Embryonic facial prominence (tissue), 1 donor: ENCODE measurements around the gene COPS9.

Experiments
- DNase-seq: peaks from one replicate; pipeline ENCODE4 v3.0.0-alpha.2; 2016; ENCODE audit errors: extremely low spot score

The COPS9 gene

DNA sequence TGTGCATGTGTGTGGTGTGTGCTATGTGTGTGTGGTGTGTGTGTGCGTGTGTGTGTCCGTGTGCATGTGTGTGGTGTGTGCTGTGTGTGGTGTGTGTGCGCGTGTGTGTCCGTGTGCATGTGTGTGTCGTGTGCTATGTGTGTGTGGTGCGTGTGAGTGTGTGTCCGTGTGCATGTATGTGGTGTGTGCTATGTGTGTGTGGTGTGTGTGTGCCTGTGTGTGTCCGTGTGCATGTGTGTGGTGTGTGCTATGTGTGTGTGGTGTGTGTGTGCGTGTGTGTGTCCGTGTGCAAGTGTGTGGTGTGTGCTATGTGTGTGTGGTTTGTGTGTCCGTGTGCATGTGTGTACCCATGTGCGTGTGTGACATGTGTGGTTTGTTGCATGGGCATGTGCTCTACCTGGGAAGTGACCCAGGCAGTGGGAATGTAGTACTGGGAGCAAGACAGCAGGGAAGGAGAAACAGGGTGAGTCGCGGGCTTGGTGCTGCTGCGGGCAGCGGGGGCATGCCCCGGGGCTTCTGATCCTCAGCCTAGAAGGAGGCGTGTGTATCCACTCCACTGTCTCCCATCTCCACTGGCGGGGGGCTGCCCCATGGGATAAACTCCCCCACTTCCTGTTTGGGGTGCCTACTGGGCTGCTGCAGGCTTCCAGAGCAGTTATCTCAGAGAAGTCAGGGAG is 11.9 kb upstream of the COPS9 start:
- no peak for DNase-seq

GRCh38 chr2:240147382-240147781 is 11.3 kb upstream of the COPS9 start:
- DNase-seq = no peak

DNA sequence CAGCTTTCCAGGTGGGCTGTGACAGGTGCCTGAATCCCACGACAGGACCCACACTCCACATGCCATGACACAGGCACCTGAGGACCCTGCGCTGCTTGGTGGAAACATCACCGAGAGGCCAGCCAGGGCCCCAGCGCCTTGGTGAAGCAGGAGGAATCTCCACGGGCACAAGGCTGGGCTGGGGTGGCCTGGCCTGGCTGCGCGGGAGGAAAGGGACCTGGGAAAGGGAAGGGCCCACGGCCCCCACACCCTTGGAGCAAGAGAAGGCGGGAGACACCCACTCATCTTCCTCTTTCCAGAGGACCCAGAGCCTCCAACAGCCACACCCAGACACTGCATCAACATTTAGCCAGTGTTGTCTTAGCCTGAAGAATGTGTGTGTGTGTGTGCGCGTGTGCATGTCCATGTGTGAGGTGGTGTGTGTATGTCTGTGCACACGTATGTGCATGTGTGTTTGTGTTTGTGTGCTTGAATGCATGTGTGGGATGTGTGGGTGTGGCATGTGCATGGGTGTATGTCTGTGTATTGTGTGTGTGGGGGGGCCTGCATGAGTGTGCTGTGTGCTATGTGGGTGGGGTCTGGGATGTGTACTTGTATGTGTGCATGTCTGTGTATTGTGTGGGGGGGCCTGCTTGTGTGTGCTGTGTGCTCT is 10.6 kb upstream of the COPS9 start:
- DNase-seq = no peak

GRCh38 chr2:240146141-240146561 is 10.0 kb upstream of the COPS9 start:
- DNase-seq = no peak

DNA sequence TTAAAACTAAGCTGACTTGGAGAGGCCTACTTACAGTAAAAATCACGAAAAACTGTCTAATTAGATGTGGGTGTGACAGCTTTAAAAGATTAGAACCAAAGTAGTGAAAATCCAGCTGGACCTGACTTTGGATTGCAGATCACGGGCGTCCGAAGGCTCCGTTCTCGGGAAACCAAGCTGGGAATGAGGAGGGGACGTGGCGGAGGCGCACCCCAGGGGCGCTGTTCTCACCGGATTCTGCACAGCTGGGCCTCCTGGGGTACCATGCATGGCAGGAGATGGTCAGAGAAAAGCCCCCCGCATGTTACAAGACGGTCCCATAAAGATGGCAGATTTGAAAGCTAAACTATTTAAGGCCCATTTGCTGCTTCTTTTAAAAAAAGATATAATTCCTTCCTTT is 9.4 kb upstream of the COPS9 start:
- DNase-seq = no peak

- no peak for DNase-seq
Observed at GRCh38 chr2:240144649-240145261, 8.7 kb upstream of the COPS9 start.

- DNase-seq = peak; percentile 40
Observed at GRCh38 chr2:240143801-240144648, 7.9 kb upstream of the COPS9 start.

DNA sequence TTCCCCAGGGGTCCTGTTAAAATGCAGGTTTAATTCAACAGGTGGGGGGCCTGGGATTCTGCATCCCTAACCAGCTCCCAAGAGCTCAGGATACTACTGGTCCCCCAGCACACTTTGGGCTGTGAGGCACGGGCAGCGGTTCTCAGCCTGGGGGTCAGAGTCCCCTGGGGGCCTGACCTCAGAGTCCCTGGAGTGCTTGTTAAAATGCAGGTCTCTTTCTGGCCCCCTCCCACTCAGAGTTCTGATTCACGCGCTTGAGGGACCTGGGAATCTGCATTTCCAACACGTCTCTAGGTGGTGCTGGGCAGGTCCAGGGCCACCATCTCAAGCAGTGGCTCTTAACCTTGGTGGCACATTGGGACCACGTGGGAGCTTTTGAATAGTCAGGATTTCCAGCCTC is 7.2 kb upstream of the COPS9 start:
- DNase-seq = no peak

GRCh38 chr2:240142859-240143258 is 6.8 kb upstream of the COPS9 start:
- no peak for DNase-seq

DNA sequence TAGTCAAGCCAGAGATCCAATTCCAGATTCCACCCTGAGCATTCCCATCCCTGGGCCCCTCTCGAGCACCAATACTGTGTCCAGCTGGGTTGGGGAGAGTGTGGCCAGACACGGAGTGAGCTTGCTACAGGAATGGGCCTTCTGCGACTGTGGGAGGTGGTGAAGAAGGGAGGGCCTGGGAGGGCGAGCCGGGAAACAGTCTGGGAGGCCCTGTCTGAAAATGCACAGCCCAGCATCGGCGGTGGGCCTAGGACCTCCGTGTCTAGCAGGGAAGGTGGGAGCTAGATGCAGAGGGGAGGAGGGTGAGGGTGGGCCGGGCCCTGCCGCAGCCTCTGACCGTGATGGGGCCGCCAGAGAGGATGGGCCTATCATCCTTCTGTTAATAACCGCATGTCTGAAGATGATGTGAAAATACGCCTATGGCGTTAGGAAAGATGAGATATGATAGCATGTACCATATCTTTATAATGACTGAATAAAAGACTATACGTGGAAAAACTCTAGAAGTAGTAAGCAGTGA is 6.2 kb upstream of the COPS9 start:
- no peak for DNase-seq

- no peak for DNase-seq
Observed at GRCh38 chr2:240141736-240142135, 5.6 kb upstream of the COPS9 start.

DNA sequence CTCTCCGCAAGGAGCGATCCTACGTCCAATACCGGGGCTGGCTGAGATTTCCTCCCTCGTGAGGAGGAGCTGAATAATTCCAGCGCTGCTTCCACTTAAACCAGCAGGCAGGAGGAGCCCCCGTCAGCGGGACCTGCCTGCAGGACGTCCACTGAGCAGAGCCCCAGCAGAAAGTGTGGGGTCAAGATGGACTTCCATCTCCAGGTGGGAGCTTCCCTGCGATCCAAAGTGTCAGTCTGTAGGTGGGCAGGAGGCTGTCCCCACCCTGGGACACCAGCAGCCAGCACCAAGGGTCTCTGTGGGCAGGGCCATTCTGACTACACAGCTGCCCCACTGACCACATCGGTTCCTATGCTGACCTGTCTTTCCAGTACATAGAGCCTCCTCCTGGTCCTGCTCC is 4.8 kb upstream of the COPS9 start:
- DNase-seq = no peak

GRCh38 chr2:240140511-240140910 is 4.4 kb upstream of the COPS9 start, which contains the start of gene OTOS:
OTOS (minus strand) TSS chr2:240140658; CDS start chr2:240140326, 332 bp downstream.
- DNase-seq = no peak

- DNase-seq = peak; percentile 20
Observed at GRCh38 chr2:240139666-240140393, 3.7 kb upstream of the COPS9 start.

- DNase-seq = no peak
Observed at GRCh38 chr2:240139011-240139441, 2.9 kb upstream of the COPS9 start.

DNA sequence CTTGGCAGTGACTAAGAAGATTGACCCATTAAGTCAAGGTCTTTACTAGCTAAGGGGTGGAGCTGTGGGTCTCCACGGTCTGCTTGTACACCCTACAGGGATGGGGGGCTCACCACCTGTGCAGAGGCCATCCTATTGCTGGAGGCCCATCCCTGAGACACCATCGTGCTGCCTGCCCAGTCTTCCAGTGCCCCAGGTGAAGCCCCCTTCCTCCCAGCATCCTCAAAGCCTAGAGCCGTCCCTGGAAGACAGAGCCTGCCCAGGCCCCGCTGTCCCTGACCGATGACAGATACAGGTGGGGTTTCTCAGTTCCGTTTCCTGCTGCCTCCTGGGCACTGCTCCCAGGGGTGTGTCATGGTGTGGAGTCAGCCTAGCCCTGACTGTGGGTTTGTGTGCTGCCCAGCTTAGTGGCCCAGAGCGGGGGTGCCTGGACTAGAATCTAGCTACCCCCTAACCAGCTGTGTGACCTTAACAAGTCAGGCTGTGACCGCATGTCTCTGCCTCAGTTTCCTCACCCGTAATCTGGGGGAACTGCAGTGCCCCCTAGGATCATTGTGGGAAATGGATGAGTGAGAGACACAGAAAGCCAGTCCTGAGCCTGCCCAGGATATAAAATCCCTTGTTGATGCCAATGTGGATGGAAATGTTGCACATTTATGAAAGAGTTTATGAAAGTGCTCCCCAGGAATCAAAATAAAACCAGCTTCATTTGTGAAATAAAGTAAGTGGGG is 2.3 kb upstream of the COPS9 start:
- no peak for DNase-seq

DNA sequence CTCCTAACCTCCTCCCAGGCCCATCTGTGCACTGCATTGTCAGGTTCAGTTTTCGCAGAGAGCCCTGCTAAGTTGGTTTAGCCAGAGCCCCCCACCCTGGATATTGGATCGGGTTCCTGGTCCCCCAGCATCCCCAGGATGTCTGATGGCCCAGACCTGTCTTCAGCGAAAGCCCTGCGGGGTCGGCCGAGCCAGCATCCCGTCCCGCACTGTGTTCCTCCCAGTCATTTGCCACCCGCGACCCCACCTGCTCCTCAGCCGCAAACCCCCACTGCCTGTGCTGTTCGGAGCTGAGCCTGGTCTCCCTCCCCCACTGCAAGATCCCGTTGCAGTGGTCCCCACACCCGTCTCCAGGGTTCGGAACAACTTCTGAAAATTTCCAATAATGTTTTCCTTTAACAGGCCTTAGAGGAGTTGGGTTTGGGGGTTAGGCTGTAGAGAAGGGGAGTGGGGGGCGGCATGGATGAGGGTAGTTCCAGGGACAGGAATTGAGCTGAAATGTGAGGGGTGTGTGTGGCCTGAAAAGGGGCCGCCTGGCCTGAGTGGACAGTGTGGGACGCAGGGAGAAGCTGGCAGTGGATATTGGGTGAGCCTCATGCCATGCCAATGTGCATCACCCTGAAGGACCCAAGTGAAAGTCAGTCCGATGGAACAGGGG is 1.6 kb upstream of the COPS9 start:
- DNase-seq = no peak

DNA sequence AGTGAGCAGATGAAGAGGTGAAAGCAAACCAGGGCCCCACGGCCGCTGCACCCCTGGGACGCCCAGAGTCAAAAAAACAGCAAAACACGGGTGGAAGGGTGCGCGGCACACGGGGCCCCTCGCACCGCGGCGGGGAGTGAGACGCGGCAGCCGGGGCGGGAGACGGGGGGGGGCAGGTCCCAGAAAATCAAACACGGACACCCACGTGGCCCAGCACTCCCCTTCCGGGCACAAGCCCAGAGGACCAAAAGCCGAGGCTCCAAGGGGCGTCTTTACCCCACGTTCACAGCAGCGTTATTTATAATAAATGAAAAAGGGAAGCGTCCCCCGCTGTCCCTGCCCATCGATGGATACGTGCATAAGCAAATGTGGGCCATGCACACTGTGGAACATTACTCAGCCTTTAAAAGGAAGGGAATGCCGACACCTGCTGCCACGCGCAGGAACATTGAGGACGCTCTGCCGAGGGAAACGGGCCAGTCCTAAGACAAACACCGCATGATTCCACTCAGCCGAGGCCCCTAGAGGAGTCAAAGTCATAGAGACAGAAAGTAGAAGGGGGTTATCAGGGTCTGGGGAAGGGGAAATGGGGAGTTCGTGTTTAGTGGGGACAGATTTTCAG is 677 bp upstream of the COPS9 start:
- no peak for DNase-seq

- DNase-seq = no peak
Observed at GRCh38 chr2:240135706-240136012, 446 bp downstream of the COPS9 start.
